GM20000 (cell line): Measurements from ENCODE around the gene MICAL3.

Experiments used
- DNase-seq: peaks from one replicate; pipeline ENCODE4 v3.0.0; 2012; ENCODE audit warnings: low spot score
- CTCF ChIP-seq: IDR thresholded peaks from 2 replicates; pipeline ENCODE4 v1.5.1; 2012; ENCODE audit warnings: mild to moderate bottlenecking, control low read depth; ENCODE audit errors: extremely low read depth, missing control alignments

MICAL3 gene

DNA sequence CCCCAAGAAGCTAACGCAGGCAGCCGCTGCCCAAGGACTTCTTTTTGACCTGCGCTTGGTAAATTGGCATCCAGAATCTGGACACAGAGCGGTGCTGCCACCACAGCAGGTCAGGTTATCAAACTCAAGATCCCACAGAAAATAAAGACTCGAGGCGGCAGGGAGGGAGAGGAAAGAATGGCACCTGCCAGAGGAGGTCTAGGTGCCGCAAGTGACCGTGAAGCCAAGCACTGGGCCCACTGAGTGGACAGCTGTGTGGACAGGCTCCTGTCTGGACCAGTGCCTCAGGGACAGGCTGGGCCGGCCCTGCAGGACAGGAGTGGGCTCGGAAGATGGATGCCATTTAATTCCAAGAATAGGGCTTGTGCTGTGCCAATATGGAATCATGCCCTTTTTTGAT is 277.4 kb downstream of the MICAL3 start:
- TF ChIP-seq CTCF = no peak
- no peak for DNase-seq

DNA sequence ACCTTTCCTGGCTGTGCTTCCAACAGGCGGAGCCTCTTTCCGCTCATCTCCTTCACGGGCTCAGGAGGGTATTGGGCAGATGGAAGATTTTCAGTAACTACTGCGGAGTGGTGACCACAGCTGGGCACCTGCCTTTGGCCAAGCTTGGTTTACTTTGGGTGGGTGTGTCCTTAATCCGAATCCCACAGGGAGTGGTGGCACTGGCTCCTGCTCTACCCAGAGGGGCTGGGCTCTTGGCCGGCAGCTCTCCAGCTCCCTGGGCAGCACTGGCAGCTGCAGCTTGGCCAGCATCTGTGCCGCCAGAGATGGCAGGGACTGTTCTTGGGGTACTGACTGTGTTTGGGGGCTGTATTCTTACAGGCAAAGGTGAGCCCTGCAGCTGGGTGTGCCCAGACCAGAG is 279.9 kb downstream of the MICAL3 start:
- no peak for DNase-seq
- TF ChIP-seq CTCF = no peak

DNA sequence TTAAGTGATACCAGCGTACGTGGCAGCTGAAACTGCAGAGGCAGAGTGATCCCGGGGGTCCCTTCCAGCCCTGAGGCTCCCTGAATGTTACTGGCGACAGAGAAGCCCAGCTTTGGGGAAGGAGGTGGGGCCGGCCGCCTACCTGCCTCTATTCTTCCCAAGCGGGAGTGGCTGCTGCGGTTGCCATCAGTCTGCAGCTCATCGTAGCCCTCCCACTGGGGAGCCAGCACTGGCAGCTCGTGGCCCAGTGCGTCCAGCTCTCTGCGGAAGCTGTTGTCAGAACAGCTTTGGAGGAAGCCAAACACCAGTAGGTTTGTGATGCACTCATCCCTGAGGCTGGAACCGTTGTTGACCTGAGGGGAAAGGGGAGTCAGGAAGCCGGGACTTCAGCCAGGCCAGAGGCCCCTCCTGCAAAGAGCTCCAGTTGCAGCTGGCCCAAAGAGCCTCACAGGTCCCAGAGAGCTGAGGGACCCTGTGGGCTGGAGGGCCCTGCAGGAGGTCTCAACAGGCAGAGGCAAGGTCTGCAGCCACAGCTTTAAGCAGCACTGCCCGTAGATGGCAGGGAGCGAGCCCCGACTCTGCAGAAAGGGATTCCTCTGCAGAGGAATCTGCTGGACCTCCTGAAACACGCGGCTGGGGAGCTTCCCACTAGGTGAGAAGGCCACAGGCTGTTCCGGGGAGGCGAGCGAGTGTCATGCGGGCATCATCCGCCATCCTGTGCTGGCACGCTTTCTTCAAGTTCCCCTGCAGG is 280.5 kb downstream of the MICAL3 start:
- no peak for DNase-seq
- no peak for TF ChIP-seq CTCF

DNA sequence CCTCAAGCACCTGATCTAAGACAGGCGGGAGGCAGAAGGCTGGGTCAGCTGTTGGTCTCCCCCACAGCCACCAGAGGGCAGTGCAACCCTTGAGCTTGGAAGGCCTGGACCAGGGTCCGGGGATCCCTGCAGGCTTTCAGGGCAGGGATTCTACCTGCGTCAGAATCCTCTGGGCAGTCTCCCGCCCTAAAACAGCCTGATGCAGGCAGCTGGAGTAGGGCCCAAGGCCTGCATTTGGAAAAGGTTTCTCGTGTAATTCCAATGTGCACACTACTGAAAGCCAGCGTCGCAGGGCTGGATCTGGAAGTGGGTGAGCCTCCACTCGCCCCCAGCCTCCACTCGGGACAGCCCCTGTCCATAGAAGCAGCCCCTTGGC is 281.8 kb downstream of the MICAL3 start:
- peak; percentile 93 for DNase-seq
- peak; percentile 85 for TF ChIP-seq CTCF

GRCh38 chr22:17741866-17742526 is 282.4 kb downstream of the MICAL3 start:
- TF ChIP-seq CTCF = no peak
- DNase-seq = no peak

DNA sequence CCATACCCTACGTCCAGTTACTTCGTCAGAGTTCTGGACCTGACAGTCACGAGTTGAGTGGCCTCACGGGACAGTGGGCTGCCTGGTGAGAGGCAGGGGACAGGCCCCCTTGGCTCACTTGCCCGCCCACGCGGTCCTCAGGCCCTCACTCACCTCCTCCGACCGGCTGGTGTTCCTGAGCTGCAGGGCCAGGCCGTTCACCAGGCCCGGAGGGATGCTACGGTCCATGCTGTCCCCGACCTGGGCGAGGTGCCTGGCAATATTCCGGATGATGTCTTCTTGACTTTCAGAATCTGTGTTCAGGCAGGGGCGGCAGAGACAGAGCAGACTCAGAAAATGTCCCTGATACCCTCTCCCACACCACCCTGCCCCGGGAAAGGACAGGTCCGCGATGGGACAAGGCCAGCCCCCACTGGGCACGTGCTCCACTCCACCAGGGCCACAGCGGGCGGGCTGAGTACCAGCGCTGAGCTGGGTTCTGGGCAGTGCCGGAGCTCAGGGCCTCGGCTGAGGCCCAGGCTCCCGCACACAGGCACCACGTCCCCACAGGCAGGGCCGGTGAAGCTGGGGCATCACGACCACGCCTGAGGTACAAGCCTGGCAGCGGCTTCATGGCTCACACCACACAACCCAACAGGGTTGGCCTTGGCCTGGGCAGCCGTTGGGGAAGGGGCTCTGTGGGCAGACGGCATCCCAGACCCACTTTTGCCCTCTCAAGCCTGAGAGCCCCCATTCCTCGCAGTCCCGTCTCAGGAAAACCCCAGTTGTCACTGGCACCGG is 285.0 kb downstream of the MICAL3 start:
- no peak for TF ChIP-seq CTCF
- DNase-seq = no peak
